Middle frontal gyrus (tissue), 1 donor: ENCODE data around the gene ROBO2.

ENCODE experiments used
- DNase-seq: peaks from one replicate; pipeline ENCODE4 v3.0.0-alpha.2; 2015; ENCODE audit warnings: low spot score; ENCODE audit errors: extremely low spot score

Gene ROBO2

DNA sequence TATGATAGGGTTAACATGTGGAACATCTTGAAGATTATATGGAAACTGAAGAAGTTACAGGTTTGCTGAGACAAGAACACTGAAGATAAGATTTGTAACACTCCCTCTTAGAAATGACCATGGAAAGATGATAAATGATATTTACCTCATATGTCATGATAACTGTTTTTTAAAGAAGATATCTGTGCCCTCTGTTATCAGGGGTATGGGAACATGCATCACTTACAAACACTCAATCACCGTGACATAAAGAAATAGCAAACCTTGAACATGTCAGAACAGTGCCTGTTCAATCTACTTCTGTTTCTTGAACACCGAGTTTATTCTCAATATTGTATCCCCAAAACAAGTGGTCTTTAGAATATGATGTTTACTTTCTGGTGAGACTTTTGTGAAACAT lies 149.4 kb downstream of the ROBO2 start:
- DNase-seq = no peak

DNA sequence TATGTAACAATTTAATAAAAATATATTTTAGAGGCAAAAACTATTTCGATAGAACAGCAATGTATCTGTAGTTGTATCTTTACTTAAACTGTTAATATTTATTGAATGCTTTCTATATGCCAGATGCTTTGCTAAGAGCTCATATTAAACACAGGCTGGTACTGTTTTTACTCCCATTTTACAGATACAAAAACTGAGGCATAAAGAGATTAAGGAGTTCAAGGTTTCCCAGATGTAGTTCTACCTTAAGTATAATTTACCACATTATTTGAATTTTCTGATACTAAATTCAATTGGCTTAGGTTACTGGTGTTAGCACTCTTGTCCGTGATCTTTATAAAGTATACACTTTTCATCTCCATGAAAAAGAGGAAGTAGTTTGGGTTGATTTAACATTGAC lies 149.8 kb downstream of the ROBO2 start:
- DNase-seq = no peak

DNA sequence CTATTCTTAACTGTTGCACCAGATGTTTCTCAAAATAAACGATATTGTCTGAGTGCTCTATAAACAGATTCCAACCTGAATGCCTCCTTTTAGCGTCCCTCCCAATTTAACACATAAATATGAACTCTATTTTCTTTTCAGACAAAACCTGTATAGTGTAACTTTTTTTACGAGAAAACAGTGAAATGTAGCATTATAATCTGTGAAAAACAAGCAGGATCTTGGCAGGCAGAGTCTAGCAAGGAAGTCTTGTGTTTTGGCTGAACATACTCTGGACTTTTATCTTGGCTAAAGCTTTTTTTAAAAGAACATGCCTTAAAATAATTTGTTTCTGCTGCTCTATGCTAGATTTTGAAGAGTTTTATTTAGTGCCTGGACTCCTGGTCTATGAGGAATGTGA lies 150.5 kb downstream of the ROBO2 start:
- no peak for DNase-seq

DNA sequence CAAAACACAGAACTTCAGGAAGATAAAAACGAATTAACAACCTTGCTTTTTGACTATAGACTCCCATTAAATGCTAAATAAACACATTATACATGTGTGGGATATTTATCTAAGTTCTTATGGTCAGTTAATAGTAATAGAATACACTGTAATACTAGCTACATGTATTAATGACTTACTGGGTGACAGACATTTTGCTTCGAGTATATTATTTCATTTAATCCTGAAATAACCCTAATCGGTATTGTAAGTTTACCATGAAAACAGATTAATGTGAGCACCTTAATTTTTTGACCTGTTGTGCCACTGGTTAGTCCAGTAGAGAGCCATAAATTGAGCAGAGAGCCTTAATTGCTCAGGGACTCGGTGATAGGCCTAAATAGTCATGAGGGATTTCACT lies 151.1 kb downstream of the ROBO2 start:
- no peak for DNase-seq

DNA sequence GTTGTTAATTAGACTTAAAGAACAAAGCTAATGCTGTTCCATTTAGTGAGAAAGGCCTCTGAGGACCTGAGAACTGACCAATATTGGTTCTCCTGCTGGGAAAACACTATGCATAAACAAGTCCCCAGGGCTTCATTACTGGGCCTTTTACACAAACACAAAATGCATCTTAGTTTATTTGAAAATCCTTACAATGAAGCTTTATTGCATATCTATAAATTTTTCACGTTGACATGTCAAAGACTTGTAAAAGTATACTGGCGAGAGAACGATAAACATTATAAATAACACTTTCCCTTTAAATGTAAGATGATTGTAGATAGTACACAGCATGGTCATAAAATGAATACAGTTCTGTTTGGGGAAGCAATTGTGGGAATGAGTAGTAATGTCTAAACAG lies 151.7 kb downstream of the ROBO2 start:
- DNase-seq = no peak

DNA sequence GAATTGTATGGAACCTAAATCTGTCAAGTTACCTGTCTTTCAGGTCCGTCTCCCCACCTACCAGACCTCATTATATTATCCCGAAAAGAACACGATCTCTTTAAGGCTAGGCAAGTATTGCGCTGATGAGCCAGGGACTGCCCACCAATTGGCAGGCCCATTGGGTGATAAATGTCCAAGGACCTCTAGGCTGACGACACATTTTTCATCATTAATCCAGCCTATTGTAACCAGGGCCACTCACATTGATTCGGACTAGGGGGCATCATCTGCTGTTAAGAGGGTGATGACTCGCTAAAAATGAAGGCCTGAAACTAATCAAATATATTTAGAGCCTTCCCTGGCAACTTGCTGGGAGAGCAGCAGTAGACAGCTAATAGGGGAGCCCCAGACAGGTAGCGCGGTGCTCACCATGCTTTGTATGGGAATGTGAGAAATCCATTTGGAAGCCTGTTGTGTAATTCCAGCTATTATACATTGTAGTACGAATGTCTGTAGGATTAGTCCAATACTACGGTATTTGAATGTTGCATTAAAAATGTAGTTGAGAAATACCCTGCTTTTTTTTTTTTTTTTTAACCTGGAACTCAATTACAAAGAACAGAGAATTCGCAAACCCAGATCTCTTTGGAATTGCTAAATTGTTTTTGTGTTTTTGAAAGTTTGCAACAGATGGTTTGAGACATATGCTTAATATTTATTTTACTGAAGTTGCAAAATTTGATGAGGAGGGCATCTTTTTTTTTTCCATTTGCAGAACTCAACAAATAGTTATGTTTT lies 156.1 kb downstream of the ROBO2 start:
- no peak for DNase-seq

DNA sequence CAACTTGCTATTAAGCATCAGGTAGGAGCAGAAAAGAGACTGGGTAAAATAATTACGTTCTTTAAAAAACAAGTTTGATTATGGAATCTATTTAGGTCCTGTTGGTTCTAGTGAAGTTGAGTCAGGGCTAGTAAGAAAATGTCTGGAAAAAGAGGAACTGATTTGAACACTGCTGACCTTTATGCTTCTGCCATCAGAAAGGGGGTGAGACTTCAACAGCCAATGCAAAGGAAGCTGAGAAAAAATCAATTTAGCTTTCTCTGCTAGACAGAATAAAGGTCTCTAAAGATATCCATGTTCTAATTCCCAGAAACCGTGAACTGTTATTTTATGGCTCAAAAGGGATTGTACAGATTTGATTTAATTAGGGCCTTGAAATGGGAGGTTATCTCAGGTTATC lies 157.5 kb downstream of the ROBO2 start:
- no peak for DNase-seq

DNA sequence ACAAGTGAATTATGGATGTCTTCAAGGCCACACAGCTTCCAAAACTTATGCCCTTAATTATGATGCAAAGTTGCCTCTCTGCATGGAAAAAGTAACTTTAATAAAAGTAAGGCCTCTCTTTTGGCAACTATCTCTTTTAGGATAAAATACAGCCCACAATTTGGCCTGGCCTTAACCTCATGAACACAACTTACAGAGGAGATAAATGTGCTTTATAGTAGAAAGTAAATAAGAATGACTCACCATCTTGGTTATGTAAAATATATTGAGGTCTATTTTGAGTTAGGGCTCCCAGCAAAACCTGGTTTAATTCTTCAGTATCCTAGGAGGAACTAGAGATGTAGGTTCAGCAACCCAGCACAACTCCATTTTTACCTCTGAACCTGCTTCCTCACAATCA lies 164.0 kb downstream of the ROBO2 start:
- no peak for DNase-seq

DNA sequence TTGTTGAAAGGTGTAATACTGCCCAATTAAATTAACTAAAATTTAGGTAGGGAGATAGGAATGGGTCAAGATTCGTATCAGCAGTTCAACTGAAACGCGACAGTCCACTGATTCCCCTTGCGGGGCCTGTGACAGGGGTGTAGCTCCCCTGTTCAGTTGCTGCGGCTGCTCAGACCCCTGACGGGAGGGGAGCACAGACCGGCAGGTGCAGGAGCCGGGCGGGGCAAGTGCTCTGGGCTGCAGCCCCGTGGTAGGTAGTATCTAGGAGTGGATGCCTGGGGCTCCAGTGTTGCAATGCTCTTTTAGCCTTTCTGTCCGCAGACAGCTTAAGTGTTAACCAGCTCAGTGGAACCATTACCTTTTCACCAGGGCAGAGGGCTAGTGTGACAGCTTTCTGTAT lies 164.9 kb downstream of the ROBO2 start:
- no peak for DNase-seq

DNA sequence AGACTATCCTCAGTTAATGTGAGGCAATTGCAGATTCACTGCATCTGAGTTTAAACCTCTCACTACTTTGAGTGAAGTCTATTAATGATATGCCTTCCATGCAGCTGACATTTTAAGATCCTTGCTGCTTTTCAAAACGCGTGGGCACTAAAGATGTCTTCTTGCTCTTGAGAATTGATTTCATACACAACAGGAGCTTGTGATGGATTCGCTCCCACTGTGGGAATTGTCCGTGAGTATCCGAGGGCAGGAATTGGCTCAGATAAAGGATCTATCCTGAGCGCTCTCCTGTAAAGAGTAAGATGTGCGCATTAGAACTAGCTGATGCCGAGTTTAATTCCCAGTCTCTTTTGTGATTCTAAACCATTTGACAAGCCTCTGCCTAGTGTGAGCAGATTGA lies 167.9 kb downstream of the ROBO2 start:
- no peak for DNase-seq

DNA sequence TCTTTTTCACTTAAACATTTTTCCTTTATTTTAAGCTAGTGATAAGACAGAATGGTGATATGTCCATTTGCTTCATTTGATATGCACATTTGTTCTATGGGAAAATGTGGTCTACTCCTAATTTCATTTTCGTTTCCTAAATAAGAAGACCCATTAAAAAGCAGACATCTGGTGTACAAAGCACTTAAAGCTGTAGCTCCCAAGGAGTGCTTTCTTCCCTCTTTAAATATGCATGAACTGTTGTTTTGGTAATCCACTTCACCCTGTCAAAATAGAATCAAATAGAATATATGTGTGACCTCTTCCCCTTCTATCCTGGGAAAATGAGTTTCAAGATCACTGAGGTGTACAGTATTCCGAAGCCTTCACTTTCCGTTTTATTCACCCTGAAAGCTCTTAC lies 182.8 kb downstream of the ROBO2 start:
- no peak for DNase-seq

DNA sequence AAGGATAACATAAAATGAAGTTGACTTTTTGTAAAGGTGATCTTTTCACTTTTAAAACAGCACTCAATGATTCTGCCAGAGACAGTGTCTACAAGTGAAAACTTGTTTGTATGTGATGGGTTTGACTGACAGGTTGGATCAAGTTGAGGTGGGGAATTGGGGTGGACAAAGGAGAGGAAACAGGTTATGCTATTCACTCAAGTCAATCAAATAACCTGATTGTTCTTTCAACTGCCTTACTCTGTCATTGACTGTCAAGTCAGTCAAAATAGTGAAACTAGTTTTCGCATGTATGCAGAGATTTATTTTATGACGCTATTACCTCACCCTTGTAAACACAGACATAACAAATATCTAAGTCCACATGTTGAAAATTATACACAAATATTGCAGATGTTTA lies 187.7 kb downstream of the ROBO2 start:
- DNase-seq = no peak

DNA sequence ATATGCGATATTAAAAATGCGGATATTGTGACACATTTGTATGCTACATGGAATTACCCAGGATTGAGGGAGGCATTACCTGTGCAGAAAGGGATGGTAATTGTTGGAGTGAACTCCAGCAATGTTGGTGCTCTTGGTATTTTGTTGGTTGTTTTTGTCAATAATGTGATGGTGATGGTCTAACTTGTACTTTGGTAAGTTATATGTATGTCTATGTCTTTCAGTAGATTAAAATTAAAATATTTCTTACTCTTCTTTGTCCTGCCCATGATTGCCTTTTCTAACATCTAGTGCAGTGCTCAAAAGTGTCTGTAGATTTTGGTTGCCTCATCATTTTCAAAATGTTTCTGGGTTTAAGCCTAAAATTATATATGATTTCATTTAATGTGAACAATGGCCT lies 192.7 kb downstream of the ROBO2 start:
- no peak for DNase-seq

DNA sequence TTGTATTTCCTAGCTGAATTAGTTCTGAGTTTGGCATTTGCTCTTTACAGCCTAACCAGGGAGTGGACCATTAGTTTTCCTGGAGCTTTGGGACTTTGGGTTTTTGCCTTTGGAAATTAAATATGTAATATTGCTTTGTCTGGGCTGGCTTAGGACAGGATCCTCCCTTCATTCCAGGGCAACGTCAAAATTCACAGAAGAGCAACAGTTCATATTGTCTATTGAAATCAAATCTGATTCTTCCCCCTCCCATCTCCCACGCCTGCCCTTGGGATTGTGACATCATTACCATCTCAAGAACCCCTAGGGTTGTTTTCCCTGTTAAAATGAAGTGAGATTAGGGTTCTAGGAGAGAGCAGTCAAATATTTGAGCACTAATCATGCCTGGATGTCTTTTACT lies 194.1 kb downstream of the ROBO2 start:
- DNase-seq = no peak

DNA sequence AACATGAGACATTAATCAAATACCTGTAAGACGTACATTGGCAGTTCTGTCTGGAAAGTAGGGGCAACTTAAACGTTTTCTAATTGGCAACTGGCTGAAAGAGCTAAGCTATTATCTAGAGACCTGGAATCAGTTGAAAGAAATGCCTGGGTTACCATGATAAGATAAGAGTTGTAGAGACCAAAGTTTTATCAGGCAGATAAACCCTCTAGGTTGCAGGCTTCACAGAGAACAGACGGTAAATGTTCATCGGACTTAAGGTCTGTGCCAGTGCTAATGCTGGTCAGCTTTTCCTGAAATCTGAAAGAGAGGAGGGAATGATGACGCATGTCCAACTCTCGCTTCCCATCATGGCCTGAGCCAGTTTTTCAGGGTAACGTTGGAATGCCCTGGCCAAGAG lies 196.2 kb downstream of the ROBO2 start:
- no peak for DNase-seq

DNA sequence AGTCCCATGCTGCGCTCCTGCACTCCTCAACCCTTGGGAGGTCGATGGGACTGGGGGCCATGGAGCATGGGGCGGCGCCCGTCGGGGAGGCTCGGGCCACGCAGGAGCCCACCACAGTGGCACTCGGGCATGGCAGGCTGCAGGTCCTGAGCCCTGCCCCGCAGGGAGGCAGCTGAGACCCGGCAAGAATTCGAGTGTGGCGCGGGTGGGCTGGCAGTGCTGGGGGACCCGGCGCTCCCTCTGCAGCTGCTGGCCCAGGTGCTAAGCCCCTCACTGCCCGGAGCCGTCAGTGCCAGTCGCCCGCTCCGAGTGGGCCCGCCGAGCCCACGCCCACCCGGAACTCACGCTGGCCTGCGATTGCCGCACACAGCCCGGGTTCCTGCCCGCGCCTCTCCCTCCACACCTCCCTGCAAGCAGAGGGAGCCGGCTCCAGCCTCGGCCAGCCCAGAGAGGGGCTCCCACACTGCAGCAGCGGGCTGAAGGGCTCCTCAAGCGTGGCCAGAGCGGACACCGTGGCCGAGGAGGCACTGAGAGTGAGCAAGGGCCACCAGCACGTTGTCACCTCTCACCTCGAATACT lies 200.3 kb downstream of the ROBO2 start:
- DNase-seq = no peak

DNA sequence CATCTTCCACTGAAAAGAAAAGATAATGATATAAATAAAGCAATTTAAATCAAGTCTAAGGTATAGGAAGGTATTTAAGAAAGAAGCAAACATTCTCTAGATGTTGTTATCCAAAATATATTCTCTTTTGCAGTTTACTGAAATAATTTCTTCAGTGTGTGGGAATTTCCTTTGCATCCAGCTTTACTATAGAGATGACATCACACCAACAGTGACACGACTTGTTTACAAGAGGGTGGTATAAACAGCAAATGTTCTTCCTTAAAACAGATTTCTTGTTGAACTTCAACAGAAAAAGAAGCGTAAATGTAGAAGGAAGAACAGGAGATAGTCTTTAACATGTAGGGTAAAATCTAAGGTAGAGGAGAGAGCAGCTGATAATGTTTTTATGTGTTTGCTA lies 202.5 kb downstream of the ROBO2 start:
- DNase-seq = no peak

DNA sequence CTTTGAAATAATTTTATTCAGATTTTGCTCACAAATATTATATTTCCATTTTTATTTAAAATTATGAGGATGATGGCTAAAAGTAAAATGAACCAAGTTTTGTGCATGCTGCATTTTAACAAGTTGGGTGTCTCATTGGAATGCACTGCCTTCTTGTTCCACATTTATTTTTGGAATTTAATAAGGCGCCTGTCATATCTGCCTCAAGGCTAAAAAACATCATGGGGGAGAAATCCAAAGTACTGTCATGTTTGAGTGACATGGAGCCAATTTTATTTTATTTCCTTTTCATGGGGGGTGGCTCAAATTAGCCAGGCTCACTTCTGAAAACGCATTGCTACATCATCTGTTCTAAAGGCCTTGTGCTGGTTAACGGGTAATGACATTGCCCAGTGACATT lies 205.1 kb downstream of the ROBO2 start:
- DNase-seq = no peak

DNA sequence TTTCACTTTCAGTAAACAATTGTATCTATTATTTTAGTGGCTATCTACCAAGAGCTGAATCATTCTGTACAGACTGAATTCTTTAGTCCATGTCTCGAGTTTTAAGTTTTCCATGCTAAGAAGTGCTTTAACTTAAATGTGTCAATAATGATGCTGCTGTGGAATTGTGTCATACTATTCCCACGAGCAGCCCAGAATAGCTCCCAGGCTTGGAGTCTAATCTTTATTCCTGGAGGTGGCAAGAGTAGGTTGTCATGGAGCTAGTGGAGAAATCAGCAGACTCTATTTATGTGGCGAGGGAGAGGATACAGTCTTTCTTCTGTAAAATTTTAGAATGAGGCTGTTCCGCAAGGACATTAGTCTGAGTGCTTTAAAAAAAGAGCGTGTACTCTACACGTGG lies 207.2 kb downstream of the ROBO2 start:
- peak; percentile 33 for DNase-seq

DNA sequence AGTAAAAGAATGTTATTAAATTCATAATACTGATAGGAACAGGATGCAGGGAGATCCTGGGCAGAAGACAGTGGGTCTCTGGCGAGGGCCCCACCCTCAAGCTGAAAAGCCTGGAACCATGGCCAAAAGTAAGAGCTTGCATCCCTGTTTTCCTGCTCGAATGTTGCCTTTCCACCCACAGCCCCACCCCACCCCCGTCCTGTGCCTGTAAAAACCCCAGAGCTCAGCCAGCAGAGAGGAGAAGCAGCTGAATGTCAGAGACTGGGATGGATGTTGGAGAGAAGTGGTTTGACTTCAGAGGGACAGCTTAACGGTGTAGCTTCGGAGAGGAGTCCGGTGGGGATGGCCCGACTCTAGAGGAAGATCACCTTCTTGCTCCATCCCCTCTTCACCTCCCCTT lies 207.9 kb downstream of the ROBO2 start:
- no peak for DNase-seq

DNA sequence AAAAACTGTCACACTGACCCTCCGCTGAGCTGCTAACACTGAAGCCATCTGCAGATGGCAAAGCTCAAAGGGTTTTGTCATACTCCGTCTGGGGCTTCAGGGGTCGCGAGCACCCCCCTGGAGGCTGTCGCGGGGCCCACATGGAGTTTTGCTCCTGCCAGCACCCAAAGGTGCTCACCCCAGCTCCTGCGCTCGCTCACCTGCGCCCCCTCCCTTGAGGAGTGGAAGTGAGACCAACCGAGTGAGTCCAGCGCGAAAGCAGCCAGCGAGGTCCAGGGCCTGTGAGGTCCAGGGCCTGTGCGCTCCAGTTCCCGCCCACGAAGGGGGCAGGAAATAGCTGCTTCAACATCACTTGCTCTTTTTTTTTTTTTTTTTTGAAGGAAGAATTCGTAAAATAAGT lies 208.5 kb downstream of the ROBO2 start:
- DNase-seq = no peak

DNA sequence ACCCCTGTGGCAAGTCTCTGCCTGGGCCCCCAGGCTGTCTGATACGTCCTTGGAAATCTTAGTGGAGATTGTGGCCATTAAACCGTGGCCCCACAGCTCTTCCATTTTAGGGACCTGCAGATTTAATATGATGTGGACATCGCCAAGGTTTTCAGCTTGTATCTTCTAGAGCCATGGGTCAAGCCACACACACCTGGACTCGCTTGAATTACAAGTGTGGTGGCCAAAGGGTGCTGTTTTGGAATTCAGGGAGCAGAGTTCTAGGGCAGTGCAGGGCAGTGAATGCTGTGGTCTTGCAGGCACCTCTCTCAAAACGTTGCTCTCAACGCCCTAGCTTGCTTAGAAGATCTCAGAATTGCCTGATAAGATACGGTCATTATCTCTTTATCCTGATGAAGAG lies 211.2 kb downstream of the ROBO2 start:
- DNase-seq = no peak
